ENCODE measurements around the gene BDKRB1.
A peak's percentile ranks its signal among the peaks of the same experiment; 100 is the strongest.

Gene BDKRB1

GRCh38 chr14:96261772-96262655 lies 6.0 kb downstream of the BDKRB1 start:
- DNase-seq (ENCODE audit: low spot score): no peak

- no peak for DNase-seq (ENCODE audit: low spot score)
Measured at GRCh38 chr14:96263347-96264199, 7.6 kb downstream of the BDKRB1 start.

- DNase-seq (ENCODE audit: low spot score): no peak
Measured at GRCh38 chr14:96264200-96264553, 8.2 kb downstream of the BDKRB1 start.

- DNase-seq (ENCODE audit: low spot score): no peak
Measured at GRCh38 chr14:96264853-96265252, 8.8 kb downstream of the BDKRB1 start.

DNA sequence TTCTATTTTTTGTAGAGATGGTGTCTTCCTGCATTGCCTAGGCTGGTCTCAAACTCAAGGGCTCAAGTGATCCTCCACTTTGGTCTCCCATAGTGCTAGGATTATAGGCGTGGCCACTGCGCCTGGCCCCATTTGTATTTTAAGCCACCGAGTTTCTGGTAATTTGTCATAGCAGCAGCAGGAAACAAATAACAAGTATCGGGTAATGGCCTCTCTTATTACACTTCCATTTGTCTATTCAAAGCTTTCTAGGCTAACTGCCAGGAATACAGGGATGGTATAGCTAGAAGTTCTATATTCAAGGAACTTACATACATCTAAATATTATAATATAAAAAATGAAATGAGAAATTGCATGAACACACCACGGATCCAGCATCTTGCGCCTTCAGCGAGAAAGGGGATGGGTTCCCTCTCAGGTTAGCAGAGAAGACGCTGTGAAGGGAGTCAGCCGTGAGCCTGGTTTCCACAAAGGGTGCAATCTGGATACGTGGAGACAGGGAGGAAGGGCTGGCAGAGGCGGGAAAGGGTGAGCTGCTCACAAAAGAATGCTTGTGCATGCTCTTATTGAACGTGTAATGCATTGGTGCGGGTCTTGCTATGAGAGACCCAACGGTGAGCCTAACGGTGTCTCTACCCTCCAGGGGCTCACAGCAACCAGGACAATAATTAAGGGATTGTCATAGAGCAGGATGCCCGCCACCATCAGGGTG lies 9.5 kb downstream of the BDKRB1 start:
- no peak for DNase-seq (ENCODE audit: low spot score)

DNA sequence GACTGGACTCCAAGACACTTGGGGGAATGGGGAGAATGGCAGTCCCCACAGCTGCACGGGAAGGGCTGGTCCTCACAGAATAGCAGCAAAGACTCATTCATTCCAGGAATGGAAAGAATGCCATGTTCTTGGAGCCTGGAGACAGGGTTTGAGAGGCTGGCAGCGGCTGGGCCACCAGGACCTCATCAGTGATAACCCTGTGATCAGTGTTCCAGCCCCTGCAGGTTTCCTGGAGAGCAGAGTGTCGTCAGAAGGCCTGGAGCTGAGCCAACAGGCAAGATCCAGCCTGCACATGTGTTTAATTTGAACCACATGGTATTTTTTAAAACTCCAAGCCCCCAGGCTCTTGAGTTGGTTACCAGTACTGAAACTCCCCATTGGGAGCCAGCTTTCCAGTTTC lies 11.3 kb downstream of the BDKRB1 start:
- DNase-seq (ENCODE audit: low spot score): peak; percentile 72

DNA sequence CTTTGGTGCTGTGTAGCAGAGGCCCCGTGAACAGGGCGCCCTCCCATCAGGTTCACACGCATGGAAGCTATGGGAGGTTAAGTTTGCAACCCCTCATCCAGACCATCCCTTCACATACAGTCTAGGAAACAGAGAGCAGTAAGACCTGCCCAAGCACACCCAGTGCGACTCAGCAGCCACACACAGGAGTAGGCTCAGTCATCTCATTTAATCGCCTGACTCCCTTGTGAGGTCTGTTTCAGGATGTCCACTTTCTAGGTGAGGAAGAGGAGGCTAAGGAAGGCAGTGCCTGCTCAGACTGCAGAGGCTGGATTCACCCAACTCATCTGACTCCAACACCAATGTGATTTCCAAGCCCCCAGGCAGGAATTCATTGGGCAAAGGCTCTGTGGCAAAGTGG lies 11.9 kb downstream of the BDKRB1 start:
- DNase-seq (ENCODE audit: low spot score): no peak

- peak; percentile 96 for DNase-seq (ENCODE audit: low spot score)
Measured at GRCh38 chr14:96268431-96269358, 12.7 kb downstream of the BDKRB1 start.

DNA sequence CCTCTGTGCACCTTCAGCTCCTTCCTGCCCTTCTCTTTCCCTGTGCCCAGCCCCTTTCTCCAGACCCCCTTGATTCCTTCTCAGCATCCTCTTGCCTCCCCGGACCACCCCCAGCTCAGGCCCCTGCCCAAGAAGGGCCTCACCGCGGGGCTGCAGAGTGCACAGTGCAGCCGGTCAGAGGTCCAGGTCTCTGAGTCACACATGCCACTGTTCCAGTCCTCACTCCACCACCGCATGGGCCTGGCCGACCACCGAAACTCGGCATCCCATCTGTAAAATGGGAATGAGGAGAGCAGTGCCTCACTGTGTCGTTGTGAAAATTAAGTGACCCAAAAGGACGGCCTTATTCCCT lies 13.3 kb downstream of the BDKRB1 start:
- no peak for DNase-seq (ENCODE audit: low spot score)

- no peak for DNase-seq (ENCODE audit: low spot score)
Measured at GRCh38 chr14:96270565-96271420, 14.8 kb downstream of the BDKRB1 start.

GRCh38 chr14:96271421-96271762 lies 15.4 kb downstream of the BDKRB1 start:
- no peak for DNase-seq (ENCODE audit: low spot score)

- DNase-seq (ENCODE audit: low spot score): no peak
Measured at GRCh38 chr14:96272777-96273473, 16.9 kb downstream of the BDKRB1 start.

DNA sequence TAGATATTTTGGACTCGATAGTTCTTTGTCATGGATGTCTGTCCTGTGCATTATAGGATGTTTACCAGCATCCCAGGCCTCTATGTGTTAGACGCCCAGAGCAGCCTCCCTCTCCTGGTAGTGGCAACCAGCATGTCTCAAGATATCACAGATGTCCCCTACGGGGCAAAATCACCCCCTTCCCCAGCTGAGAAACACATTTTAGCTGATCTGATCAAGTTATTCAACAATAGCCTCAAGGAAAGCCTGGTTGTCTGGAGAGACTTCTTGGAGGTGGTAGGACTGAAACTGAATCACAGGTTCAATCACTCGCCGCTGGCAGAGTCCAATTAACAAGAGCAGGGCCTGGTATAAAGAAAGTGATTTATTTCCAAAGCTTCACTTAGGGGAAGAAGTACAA lies 17.6 kb downstream of the BDKRB1 start:
- DNase-seq (ENCODE audit: low spot score): no peak

- DNase-seq (ENCODE audit: low spot score): no peak
Measured at GRCh38 chr14:96274122-96274521, 18.1 kb downstream of the BDKRB1 start.

- peak; percentile 68 for DNase-seq (ENCODE audit: low spot score)
Measured at GRCh38 chr14:96274543-96274942, 18.5 kb downstream of the BDKRB1 start.

- peak; percentile 83 for DNase-seq (ENCODE audit: low spot score)
Measured at GRCh38 chr14:96275177-96276112, 19.4 kb downstream of the BDKRB1 start.

- no peak for DNase-seq (ENCODE audit: low spot score)
Measured at GRCh38 chr14:96277890-96278289, 21.9 kb downstream of the BDKRB1 start.

- DNase-seq (ENCODE audit: low spot score): no peak
Measured at GRCh38 chr14:96279564-96279963, 23.6 kb downstream of the BDKRB1 start.

DNA sequence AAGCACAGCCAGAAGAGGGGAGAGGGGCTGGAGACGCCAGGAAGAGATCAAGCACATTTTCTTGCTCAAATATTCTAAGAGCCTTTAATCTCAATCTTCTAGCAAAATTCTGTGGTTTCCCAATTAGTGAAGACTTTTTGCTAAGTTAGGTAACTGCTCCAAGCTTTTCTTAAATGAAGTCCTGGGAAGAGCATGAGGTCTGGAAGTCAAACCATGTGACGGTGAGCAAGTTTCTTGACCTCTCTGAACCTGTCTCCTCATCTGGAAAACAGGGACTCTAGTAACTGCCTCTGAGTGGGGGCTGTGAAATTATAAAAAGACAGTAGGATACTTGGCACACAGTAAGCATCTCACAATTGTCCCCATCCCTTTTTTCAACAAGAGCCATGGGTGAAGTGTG lies 24.1 kb downstream of the BDKRB1 start:
- DNase-seq (ENCODE audit: low spot score): no peak

Data from AG08395 (cell line).